Neural cell (in vitro differentiated cells): ENCODE results near the gene HCLS1. TPM values are rescaled to one million over a fixed set of nuclear protein-coding genes. Genes with fewer than 3 reads are reported as not detected.

Experiments
- H2AFZ ChIP-seq: fragments of 200-600, 300-800 bp; sonication (generic), shearing (Covaris generic); 2 replicates; pipeline ENCODE4 v1.6.0; 2014; ENCODE audit warnings: low read depth, mild to moderate bottlenecking, antibody characterized with exemption, low read length, moderate library complexity
- H3F3A ChIP-seq: fragments of 200-600 bp; shearing (Covaris generic); 2 replicates; pipeline ENCODE4 v1.6.1; 2016; ENCODE audit warnings: mild to moderate bottlenecking, moderate library complexity, mixed read lengths, antibody characterized with exemption, low read length; ENCODE audit not compliant: insufficient read depth, poor library complexity, severe bottlenecking
- H3K27ac ChIP-seq: fragments of 200-600, 300-800 bp; sonication (generic), shearing (Covaris generic); 2 replicates; pipeline ENCODE4 v1.5.1; 2014; ENCODE audit warnings: mild to moderate bottlenecking, low read length, moderate library complexity
- H3K27me3 ChIP-seq: fragments of 300-800, 200-600 bp; sonication (generic), shearing (Covaris generic); 2 replicates; pipeline ENCODE4 v1.6.0; 2014; ENCODE audit warnings: mild to moderate bottlenecking, low read depth, low read length, moderate library complexity; ENCODE audit not compliant: insufficient read depth
- H3K36me3 ChIP-seq: fragments of 300-800, 200-600 bp; sonication (generic), shearing (Covaris generic); 2 replicates; pipeline ENCODE4 v1.5.1; 2014; ENCODE audit warnings: mild to moderate bottlenecking, antibody characterized with exemption, low read length, moderate library complexity; ENCODE audit not compliant: insufficient read depth
- H3K4me2 ChIP-seq: fragments of 300-800, 200-600 bp; sonication (generic), shearing (Covaris generic); 2 replicates; pipeline ENCODE4 v1.6.0; 2014; ENCODE audit warnings: mild to moderate bottlenecking, low read length
- H3K4me3 ChIP-seq: fragments of 300-800, 200-600 bp; sonication (generic), shearing (Covaris generic); 2 replicates; pipeline ENCODE4 v1.5.1; 2014; ENCODE audit warnings: mild to moderate bottlenecking, low read length, moderate library complexity
- H3K79me2 ChIP-seq: fragments of 200-600 bp; shearing (Covaris generic); replicated peaks from 2 replicates; pipeline ENCODE4 v1.6.0; 2014; ENCODE audit warnings: mild to moderate bottlenecking, low read length, moderate library complexity; ENCODE audit not compliant: insufficient read depth
- H3K9ac ChIP-seq: fragments of 300-800, 200-600 bp; sonication (generic), shearing (Covaris generic); 2 replicates; pipeline ENCODE4 v1.6.1; 2016; ENCODE audit warnings: mild to moderate bottlenecking, low read length, mixed read lengths
- H3K9me2 ChIP-seq: fragments of 200-600 bp; shearing (Covaris generic); 2 replicates; pipeline ENCODE4 v1.6.1; 2016; ENCODE audit warnings: mild to moderate bottlenecking, low read length, mixed read lengths; ENCODE audit not compliant: insufficient read depth
- H3K9me3 ChIP-seq: fragments of 200-600, 300-800 bp; sonication (generic), shearing (Covaris generic); 2 replicates; pipeline ENCODE4 v1.6.1; 2016; ENCODE audit warnings: mild to moderate bottlenecking, mixed run types, low read length, moderate library complexity, mixed read lengths
- H4K20me1 ChIP-seq: fragments of 200-600 bp; shearing (Covaris generic); 2 replicates; pipeline ENCODE4 v1.6.1; 2016; ENCODE audit warnings: mild to moderate bottlenecking, mixed run types; ENCODE audit not compliant: insufficient read depth
- EP300 ChIP-seq: fragments of 450-650 bp; conservative IDR thresholded peaks from 2 replicates; pipeline ENCODE4 v1.6.1; 2014; ENCODE audit warnings: antibody characterized with exemption, mild to moderate bottlenecking, moderate library complexity; ENCODE audit not compliant: poor library complexity, severe bottlenecking
- EZH2 ChIP-seq: fragments of 200-600, 300-800 bp; shearing (Covaris generic), sonication (generic); IDR thresholded peaks from 2 replicates; pipeline ENCODE4 v1.6.1; 2014; ENCODE audit warnings: antibody characterized with exemption, low read length, borderline replicate concordance, mild to moderate bottlenecking; ENCODE audit not compliant: insufficient read depth, poor library complexity, severe bottlenecking
- MXI1 ChIP-seq: fragments of 450-650 bp; conservative IDR thresholded peaks from 2 replicates; pipeline ENCODE4 v1.6.1; 2014; ENCODE audit warnings: antibody characterized with exemption, mild to moderate bottlenecking; ENCODE audit not compliant: poor library complexity, severe bottlenecking
- POLR2AphosphoS5 ChIP-seq: IDR thresholded peaks from 2 replicates; pipeline ENCODE4 v1.6.1; 2012
- RAD21 ChIP-seq: fragments of 450-650 bp; conservative IDR thresholded peaks from 2 replicates; pipeline ENCODE4 v1.6.1; 2014; ENCODE audit warnings: antibody characterized with exemption, mild to moderate bottlenecking, moderate library complexity
- SMC3 ChIP-seq: fragments of 450-650 bp; conservative IDR thresholded peaks from 2 replicates; pipeline ENCODE4 v1.6.1; 2014; ENCODE audit warnings: antibody characterized with exemption, mild to moderate bottlenecking, moderate library complexity; ENCODE audit not compliant: poor library complexity
- TAF1 ChIP-seq: IDR thresholded peaks from 2 replicates; pipeline ENCODE4 v1.6.1; 2012; ENCODE audit warnings: low read depth
- polyA plus RNA-seq: library from polyadenylated mRNA; depleted of rRNA; stranded (reverse); fragments of >200 nt; gene quantifications from 2 replicates; pipeline ENCODE4 v1.2.3, GENCODE V29; 2014
- TF ChIP-seq, protein P1 (sequence below): fragments of 450-650 bp; IDR thresholded peaks from 2 replicates; pipeline ENCODE4 v1.5.1; 2014; ENCODE audit warnings: antibody characterized with exemption, mild to moderate bottlenecking, moderate library complexity; ENCODE audit not compliant: poor library complexity, severe bottlenecking
- TF ChIP-seq, protein P2 (sequence below): IDR thresholded peaks from 2 replicates; pipeline ENCODE4 v1.6.1; 2012; ENCODE audit warnings: borderline replicate concordance

Gene HCLS1
- polyA plus RNA-seq, 1 donor from 2014 or later = 0.25 TPM

DNA sequence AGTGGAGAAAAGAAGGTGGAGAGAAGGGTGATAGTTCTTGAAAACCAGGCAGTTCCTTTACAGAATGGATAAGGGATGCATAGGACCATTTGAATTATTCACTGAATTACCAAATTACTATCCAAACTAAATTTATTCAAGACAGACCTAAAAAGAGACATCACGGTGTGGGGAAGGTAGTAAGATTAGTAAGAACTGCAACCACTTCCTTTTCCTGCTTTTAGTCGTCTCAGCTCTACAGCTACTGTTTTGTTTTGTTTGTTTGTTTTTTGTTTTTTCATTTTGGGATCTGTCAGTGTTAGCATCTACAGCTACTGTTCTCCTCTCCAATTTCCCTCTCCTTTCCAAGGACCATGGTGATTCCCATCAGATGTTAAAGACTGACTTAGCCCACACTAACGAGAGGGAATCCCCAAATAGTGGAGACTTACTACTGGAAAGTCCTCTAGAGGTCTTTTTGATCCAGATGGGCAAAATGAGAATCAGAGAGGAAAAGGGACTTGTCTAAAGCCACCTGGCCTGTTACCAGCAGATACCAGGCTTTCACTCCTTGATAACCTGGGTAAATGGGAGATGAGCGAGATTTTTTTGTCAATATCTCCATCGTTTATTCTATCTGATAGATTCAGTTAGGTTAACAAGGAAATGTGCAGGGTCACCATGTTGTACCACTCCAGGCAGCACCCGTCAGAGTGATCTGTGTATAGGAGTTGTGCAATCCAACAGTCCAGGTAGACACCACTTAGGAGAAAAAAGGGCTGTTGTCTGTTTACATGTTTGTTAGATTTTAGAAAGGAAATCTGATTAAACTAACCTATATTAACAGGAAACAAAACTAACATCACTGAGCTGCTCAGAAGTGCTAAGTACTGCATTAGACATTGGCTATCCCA is 6.0 kb downstream of the HCLS1 start:
- no peak for TF ChIP-seq MXI1
- TF ChIP-seq SMC3 = no peak
- no peak for TF ChIP-seq EP300
- TF ChIP-seq, protein P1, sequence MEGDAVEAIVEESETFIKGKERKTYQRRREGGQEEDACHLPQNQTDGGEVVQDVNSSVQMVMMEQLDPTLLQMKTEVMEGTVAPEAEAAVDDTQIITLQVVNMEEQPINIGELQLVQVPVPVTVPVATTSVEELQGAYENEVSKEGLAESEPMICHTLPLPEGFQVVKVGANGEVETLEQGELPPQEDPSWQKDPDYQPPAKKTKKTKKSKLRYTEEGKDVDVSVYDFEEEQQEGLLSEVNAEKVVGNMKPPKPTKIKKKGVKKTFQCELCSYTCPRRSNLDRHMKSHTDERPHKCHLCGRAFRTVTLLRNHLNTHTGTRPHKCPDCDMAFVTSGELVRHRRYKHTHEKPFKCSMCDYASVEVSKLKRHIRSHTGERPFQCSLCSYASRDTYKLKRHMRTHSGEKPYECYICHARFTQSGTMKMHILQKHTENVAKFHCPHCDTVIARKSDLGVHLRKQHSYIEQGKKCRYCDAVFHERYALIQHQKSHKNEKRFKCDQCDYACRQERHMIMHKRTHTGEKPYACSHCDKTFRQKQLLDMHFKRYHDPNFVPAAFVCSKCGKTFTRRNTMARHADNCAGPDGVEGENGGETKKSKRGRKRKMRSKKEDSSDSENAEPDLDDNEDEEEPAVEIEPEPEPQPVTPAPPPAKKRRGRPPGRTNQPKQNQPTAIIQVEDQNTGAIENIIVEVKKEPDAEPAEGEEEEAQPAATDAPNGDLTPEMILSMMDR = no peak
- no peak for TF ChIP-seq TAF1
- TF ChIP-seq, protein P2, sequence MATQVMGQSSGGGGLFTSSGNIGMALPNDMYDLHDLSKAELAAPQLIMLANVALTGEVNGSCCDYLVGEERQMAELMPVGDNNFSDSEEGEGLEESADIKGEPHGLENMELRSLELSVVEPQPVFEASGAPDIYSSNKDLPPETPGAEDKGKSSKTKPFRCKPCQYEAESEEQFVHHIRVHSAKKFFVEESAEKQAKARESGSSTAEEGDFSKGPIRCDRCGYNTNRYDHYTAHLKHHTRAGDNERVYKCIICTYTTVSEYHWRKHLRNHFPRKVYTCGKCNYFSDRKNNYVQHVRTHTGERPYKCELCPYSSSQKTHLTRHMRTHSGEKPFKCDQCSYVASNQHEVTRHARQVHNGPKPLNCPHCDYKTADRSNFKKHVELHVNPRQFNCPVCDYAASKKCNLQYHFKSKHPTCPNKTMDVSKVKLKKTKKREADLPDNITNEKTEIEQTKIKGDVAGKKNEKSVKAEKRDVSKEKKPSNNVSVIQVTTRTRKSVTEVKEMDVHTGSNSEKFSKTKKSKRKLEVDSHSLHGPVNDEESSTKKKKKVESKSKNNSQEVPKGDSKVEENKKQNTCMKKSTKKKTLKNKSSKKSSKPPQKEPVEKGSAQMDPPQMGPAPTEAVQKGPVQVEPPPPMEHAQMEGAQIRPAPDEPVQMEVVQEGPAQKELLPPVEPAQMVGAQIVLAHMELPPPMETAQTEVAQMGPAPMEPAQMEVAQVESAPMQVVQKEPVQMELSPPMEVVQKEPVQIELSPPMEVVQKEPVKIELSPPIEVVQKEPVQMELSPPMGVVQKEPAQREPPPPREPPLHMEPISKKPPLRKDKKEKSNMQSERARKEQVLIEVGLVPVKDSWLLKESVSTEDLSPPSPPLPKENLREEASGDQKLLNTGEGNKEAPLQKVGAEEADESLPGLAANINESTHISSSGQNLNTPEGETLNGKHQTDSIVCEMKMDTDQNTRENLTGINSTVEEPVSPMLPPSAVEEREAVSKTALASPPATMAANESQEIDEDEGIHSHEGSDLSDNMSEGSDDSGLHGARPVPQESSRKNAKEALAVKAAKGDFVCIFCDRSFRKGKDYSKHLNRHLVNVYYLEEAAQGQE = no peak
- no peak for TF ChIP-seq RAD21
- no peak for TF ChIP-seq EZH2
- TF ChIP-seq POLR2AphosphoS5 = no peak
- Histone ChIP-seq H2AFZ (no peak overlapping the region), H3K9me3 (no peaks in the 10 kb centered on the region), H3F3A (no peaks in the 10 kb centered on the region), H3K9me2 (no peaks in the 10 kb centered on the region), H3K27me3 (no peaks in the 10 kb centered on the region), H3K9ac (no peak overlapping the region), H4K20me1 (no peaks in the 10 kb centered on the region), H3K27ac (no peak overlapping the region), H3K4me2 (no peak overlapping the region), H3K4me3 (no peak overlapping the region), H3K36me3 (no peaks in the 10 kb centered on the region), H3K79me2 (no peaks in the 10 kb centered on the region)

GRCh38 chr3:121651684-121652083 is 9.0 kb downstream of the HCLS1 start:
- TF ChIP-seq RAD21 = no peak
- no peak for TF ChIP-seq MXI1
- TF ChIP-seq EZH2 = no peak
- no peak for TF ChIP-seq EP300
- TF ChIP-seq, protein P1 = no peak
- TF ChIP-seq TAF1 = no peak
- no peak for TF ChIP-seq SMC3
- TF ChIP-seq, protein P2 = no peak
- no peak for TF ChIP-seq POLR2AphosphoS5

More at GRCh38 chr3:121651684-121652083, 9.0 kb downstream of the HCLS1 start:
- no peak overlapping the region for H3K9ac ChIP-seq
- no peak overlapping the region for H3K4me2 ChIP-seq
- H3K36me3 ChIP-seq = no peaks in the 10 kb centered on the region
- H3K9me3 ChIP-seq = no peaks in the 10 kb centered on the region
- H2AFZ ChIP-seq = no peak overlapping the region
- no peaks in the 10 kb centered on the region for H3K9me2 ChIP-seq
- H4K20me1 ChIP-seq = no peaks in the 10 kb centered on the region
- no peak overlapping the region for H3K4me3 ChIP-seq
- no peaks in the 10 kb centered on the region for H3F3A ChIP-seq
- H3K27ac ChIP-seq = no peak overlapping the region
- H3K79me2 ChIP-seq = no peaks in the 10 kb centered on the region
- no peaks in the 10 kb centered on the region for H3K27me3 ChIP-seq
